DMS79 (cell line): Measurements from ENCODE around the gene SIVA1.
A peak's percentile ranks its signal among the peaks of the same experiment; 100 is the strongest.

Experiments used
- DNase-seq: peaks from one replicate; lab custom pipeline; 2025; lab: John Stamatoyannopoulos, UW

Gene SIVA1

GRCh38 chr14:104751539-104752422 is 1.2 kb upstream of the SIVA1 start:
- DNase-seq, result no peak

DNA sequence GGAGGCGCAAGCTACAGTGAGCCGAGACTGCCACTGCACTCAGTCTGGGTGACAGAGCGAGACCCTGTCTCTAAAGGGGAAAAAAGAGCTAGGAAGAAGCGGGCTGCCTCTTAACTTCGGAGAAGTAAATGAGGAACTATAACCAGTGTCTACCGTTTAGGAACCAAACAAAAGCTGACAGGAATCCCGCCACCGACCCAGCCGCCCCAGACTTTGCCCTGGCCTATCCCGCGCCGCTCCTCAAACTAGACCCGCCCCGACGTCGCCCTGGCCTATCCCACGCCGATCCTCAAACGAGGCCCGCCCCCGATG is 568 bp upstream of the SIVA1 start:
- DNase-seq, result no peak

DNA sequence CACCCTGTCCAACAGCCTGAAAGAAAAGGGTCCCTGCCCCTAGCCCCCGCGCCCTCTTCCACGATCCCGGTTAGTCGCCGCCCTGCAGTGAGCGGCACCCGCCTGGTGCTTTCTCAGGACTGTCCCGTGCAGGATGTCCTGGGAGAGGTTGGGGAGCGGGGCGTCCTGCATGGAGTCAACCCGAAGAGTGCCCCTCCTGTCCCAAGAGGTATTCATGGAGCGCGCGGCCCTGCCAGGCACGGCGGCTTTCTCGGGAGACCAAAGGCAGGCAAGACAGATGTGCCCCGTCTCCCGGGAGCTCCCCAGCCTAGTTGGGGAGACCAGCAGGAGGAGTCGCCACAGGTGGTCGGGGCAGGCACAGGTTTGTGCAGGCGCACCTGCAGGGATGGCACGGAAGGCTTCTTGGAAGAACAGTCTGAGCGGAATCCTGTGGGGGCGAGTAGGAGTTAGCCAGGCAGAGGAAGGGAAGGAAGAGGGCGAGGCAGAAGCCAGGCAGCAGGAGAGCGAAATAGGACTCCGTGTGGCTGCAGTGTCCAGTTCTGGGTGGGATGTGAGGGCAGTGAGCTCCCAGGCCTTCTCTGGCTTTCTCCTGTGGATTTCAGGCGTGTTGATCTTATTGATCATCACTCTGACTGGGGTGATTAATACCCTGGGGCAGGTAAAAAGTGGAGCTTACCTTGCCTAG is 723 bp downstream of the SIVA1 start:
- no peak for DNase-seq

- no peak for DNase-seq
These were observed 1.4 kb downstream of the SIVA1 start for GRCh38 chr14:104754213-104754851.

- no peak for DNase-seq
These were observed 2.7 kb downstream of the SIVA1 start for GRCh38 chr14:104755621-104756020.

DNA sequence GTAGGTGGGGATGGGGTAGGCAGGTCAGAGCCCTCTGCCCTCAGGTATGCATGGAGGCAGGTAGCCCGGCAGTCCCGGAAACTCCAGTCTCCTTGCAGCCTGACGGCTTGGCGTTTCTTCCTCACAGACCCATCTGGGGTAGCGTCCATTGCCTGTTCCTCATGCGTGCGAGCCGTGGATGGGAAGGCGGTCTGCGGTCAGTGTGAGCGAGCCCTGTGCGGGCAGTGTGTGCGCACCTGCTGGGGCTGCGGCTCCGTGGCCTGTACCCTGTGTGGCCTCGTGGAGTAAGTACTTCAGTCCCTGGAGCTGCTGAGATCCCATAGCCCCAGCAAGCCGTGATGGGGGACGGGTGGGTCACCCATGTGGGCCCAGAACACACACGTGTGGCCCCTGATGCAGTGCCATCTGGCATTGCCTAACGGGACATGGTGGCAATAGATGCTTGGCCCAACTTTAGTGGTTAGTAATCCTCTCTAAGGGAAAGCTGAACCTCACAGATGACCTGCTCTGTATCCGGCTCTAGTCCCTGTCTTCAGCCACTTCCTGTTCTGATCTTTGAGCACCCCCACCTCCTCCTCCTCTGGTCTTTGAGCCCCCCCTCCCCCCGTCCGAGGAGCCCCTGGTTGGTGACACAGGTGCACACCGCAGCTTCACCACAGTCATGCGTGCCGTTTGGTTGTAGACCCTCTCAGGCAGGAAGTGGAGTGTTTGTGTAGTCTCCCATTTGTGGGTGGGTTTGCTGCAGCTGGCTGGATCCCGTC is 3.7 kb downstream of the SIVA1 start:
- DNase-seq, result no peak

DNA sequence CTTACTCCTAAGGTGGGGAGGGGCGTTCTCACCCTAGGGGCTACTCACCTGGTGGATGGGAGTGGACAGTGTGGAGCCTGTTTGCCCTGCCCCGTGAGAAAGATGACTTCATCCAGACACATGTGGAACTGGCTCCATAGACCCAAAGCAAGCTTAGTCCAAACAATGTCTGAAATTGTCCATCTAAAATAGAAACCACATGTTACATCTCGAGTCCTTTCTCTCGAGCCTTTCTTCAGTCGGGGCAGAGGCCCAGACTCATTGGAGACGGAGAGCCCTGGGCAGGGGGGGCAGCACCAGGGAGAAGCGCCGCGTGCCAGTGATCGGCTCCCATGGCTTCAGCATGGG is 4.3 kb downstream of the SIVA1 start:
- no peak for DNase-seq

DNA sequence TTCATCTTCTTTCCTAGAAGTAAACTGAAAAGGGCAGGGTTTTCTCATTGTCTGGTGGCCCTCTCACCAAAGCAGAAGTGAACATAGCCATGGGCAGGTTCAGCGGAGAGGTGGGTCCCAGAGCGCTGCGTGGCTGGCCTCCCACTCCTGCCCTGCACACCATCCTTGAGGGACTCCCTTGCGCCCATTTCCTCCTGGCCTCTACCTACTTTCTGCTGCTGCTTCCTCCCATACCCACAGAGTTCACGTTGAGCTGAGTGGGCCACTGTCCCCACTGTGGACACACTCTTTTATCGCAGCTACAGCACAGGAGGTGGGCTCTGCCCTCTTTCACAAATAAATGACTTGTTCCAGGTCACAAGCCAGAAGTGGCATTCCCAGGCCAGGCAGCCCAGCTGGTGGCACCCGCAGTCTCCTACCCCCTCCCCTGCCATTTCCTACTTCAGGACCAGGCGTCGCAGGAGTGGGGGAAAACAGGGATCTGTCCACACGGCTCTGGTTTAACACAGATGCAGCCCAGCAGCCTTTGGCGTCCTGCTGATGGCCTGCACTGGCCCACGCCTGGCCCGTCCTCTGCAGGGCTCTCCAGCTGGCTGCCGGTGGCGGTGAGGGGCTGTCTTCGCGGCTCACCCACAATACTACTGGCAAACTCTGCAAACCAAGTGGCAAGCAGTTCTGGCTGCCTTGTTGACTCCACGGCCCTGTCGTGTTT is 4.9 kb downstream of the SIVA1 start:
- DNase-seq, result no peak

GRCh38 chr14:104758981-104759969 is 6.3 kb downstream of the SIVA1 start:
- no peak for DNase-seq

GRCh38 chr14:104765517-104765916 is 12.6 kb downstream of the SIVA1 start:
- no peak for DNase-seq

DNA sequence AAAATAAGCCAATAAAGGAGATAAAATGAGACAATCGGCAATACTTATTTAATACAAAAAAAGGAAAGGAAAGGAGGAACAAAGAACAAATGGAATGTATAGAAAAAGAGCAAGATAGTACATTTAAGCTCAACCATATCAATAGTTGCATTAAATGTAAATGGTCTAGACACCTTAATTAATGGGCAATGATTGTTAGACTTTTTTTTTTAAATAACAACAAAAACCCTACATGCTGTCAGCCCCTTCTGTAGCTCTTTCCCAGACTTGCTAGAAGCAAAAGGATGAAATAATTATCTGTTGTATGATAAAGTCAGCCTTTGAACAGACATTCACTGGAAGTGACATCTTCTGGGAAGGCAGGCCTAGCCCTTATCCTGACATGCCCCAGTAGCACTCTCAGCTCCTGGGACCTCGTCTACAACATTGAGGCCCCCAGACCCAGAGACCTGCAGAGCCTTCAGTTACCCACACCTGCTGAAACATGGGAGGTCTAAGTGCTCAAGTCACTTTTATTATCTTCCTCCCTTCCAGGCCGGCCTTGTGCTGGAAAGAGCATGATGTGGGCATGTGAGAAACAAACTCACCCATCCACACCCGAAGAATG is 13.4 kb downstream of the SIVA1 start:
- DNase-seq, result no peak

DNA sequence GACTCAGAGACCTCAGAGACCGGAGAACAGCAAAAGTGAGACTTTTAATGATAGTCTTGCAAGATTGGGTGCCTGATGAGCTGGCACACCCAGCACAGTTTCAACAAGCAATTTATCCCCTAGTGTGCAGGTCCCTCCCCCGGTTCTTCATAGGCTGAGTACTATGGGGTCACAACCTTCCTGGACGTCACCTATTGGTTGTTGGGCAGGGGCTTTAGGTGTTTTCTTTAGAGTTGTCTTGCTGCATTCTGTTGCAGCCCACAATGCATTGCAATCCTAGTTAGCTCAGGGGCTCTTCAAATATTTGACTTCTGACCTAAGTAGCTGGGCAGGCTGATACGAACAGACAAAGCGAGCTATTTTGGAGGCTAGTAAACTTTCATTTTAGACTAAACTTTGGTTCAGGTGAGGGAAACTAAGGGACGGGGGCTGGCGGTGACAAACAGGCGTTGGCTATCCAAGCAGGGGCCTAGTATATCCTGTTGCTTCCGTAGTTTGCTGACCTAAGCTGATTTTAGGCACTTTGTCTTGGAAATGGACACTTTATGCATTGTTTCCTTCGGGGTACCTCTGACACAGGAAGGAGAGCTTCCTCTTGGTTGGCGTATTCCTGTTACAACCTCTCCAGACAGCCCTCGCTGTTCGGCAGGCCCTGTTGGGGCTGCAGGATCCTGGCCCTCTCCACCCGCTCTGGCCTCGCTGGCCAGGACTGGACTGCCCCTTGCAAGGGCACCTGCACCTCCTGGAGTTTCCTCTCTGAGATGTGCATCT is 14.1 kb downstream of the SIVA1 start:
- no peak for DNase-seq

DNA sequence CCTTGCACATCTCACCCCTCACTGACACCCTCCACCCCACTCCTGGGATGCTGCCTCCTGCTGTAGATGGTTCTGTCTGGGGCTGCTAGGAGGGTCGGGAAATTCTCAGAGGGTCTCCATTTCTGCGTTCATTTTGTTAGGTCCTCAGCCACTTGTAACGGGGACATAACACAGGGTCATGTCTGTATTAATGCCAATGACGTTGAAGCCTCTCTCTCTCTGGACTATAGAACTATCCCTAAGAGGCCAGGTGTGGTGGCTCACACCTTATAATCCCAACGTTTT is 14.6 kb downstream of the SIVA1 start:
- DNase-seq, result no peak

- peak; percentile 57 for DNase-seq
These were observed 15.7 kb downstream of the SIVA1 start for GRCh38 chr14:104768437-104769323.

GRCh38 chr14:104769324-104770071 is 16.6 kb downstream of the SIVA1 start:
- DNase-seq, result no peak

DNA sequence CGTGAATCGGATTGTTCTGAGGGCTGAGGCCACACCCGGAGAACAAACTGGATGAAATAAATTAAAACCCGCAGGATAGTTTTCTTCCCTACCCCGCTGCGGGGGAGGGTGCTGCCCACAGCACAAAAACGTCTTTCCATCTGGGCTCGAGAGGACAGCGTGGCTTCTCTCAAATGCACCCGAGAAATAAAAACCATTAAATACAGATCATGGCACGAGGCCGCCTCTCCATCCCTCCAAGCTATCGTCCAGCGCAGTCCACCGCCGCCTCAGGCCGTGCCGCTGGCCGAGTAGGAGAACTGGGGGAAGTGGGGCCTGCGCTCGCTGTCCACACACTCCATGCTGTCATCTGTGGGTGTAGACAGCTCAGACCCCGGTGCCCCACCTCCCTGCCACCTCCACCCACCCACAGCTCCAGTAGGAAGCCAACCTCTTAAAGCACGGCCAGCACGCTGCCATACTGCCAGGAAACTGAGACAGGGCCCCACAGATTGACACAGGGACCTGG is 17.2 kb downstream of the SIVA1 start:
- DNase-seq, result no peak

DNA sequence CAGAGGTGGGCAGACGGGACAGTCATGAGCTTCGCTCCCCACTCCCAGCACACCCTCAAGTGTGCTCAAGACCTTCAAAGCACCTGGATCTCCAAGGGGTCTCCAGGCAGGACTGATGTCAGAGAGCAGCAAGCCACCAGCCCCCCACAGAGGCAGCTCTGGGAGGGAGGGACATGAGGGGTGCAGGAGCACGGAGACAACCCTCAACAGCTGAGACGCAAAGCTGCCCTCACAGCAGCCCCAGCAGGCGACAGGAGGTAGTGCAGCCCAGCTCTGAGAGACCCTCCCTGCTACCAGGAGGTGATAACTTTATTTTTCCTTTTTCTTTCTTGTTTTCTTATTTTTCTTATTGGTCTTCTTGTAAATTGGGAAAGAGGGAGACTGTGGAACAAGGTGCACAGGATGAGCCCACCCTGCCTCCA is 17.9 kb downstream of the SIVA1 start:
- DNase-seq, result no peak

DNA sequence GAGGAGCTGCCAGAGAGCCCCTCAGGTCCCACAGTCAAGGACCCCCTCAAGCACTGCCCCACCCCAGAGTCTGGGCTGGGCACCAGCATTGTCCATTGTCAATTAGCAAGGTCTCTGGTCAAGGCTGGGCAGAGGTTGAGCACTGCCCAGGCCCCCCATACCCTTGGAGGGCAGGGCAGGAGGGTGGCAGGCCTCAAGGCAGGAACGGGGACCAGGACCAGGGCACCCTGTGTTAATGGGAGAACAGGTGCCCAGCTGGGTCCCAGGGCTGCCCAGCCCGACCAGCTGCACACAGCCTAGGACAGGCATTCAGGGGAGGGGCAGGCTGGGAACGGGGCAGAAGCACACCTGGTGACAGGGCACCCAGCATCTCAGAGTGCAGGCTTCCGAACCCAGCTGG is 18.4 kb downstream of the SIVA1 start:
- DNase-seq, result no peak
